Panc1 (cell line): ENCODE measurements around the gene CHID1. TPM values are rescaled to one million over a fixed set of nuclear protein-coding genes. Genes with fewer than 3 reads are reported as not detected.

ENCODE experiments used
- ATAC-seq: fragments of 200-7000 bp; cut with Tn5 transposase; 2 replicates; pipeline ENCODE4 v1.9.1; 2020; ENCODE audit warnings: mild to moderate bottlenecking, moderate library complexity
- BruUV-seq: library from RNA; stranded (reverse); fragments of 400-500 nt; replicated peaks from 2 replicates; lab custom pipeline; 2021; lab: Mats Ljungman, UMichigan
- CTCF ChIA-PET: fragments of 300-600 bp; sonication (Branson Sonifier 250); formaldehyde crosslinking; loops from one replicate; lab custom pipeline; 2022; ENCODE audit warnings: antibody characterized with exemption; lab: Charles Lee
- POLR2A ChIA-PET: fragments of 300-600 bp; sonication (Branson Sonifier 250); formaldehyde crosslinking; loops from one replicate; lab custom pipeline; 2022; ENCODE audit warnings: antibody characterized with exemption; lab: Charles Lee
- DNase-seq: peaks from one replicate; pipeline ENCODE4 v3.0.0-alpha.2; 2010; ENCODE audit warnings: low read depth, low spot score
- H3K27ac ChIP-seq: 2 replicates; pipeline ENCODE4 v1.5.1; 2011; ENCODE audit warnings: mild to moderate bottlenecking, low read length, inconsistent platforms
- H3K27me3 ChIP-seq: fragments of 200-500 bp; sonication (Bioruptor generic); 2 replicates; pipeline ENCODE4 v1.6.0; 2014; ENCODE audit warnings: low read length, inconsistent platforms; ENCODE audit not compliant: control insufficient read depth, insufficient read depth
- H3K36me3 ChIP-seq: fragments of 200-500 bp; sonication (Bioruptor generic); 2 replicates; pipeline ENCODE4 v1.5.1; 2014; ENCODE audit warnings: inconsistent platforms, mild to moderate bottlenecking, low read length, moderate library complexity; ENCODE audit not compliant: control insufficient read depth, insufficient read depth
- H3K4me1 ChIP-seq: 2 replicates; pipeline ENCODE4 v1.5.1; 2011; ENCODE audit warnings: inconsistent platforms, mild to moderate bottlenecking, low read length, moderate library complexity; ENCODE audit not compliant: control insufficient read depth, insufficient read depth
- H3K4me3 ChIP-seq, 2 experiments: 2 replicates each; pipeline ENCODE4 v1.5.1; 2011 to 2012; ENCODE audit warnings: low read depth in 2 of 2, low read length in 2 of 2, mild to moderate bottlenecking in 2 of 2, inconsistent platforms in 1 of 2, moderate library complexity in 1 of 2
- H3K9me3 ChIP-seq: fragments of 200-500 bp; sonication (Bioruptor generic); 2 replicates; pipeline ENCODE4 v1.5.1; 2014; ENCODE audit warnings: low read depth, mild to moderate bottlenecking, inconsistent platforms, low read length, moderate library complexity; ENCODE audit not compliant: control insufficient read depth, insufficient read depth
- POLR2AphosphoS5 ChIP-seq: IDR thresholded peaks from 2 replicates; pipeline ENCODE4 v1.6.1; 2012; ENCODE audit warnings: mild to moderate bottlenecking, low read depth, low read length, moderate library complexity
- SIN3A ChIP-seq: IDR thresholded peaks from 2 replicates; pipeline ENCODE4 v1.6.1; 2012; ENCODE audit warnings: low read depth, mild to moderate bottlenecking, low read length, moderate library complexity, borderline replicate concordance; ENCODE audit not compliant: insufficient read depth
- TCF7L2 ChIP-seq: IDR thresholded peaks from 2 replicates; pipeline ENCODE4 v1.6.1; 2011; ENCODE audit warnings: mild to moderate bottlenecking, low read depth, low read length, inconsistent platforms
- in situ Hi-C: cut with HindIII; loops from 2 replicates; pipeline ENCODE4 v1.10.0; 2016; ENCODE audit warnings: low sequenced_read_pairs, low pct_unique_long_range_greater_than_20kb
- intact Hi-C: fragments of 100-400 bp; cut with micrococcal nuclease; formaldehyde crosslinking; loops from one replicate; pipeline ENCODE4 v1.10.0; 2022; ENCODE audit not compliant: unreplicated experiment
- total RNA-seq: library from RNA; stranded (reverse); gene quantifications from one replicate; pipeline ENCODE4 v1.2.1, GENCODE V29; 2021; ENCODE audit not compliant: unreplicated experiment
- TF ChIP-seq, protein P1 (sequence below): fragments of 450-650 bp; IDR thresholded peaks from 2 replicates; pipeline ENCODE4 v1.5.1; 2017; ENCODE audit warnings: mild to moderate bottlenecking
- TF ChIP-seq, protein P2 (sequence below), 2 experiments: IDR thresholded peaks; 2 replicates each; pipeline ENCODE4 v1.6.1; 2011 to 2012; ENCODE audit warnings: low read depth in 2 of 2, control low read depth in 1 of 2, low read length in 1 of 2, mild to moderate bottlenecking in 1 of 2, moderate library complexity in 1 of 2; ENCODE audit not compliant: insufficient read depth in 1 of 2

Gene CHID1
- total RNA-seq, 1 experiment from 2014 or later: 224 TPM

- in situ Hi-C loops: no loop called here
- BruUV-seq: no TSS peak
- no peaks in the 10 kb centered on the region for H3K36me3 ChIP-seq
- ATAC-seq: no peak
- H3K4me3 ChIP-seq: no peak overlapping the region
- H3K9me3 ChIP-seq: no peaks in the 10 kb centered on the region
- no peaks in the 10 kb centered on the region for H3K27me3 ChIP-seq
- ChIA-PET POLR2A (interaction anchor here (0.9 kb wide), 1 partner anchor 209 kb away, joined by 4 read pairs; no protein-coding TSS in a partner anchor), CTCF (no interaction called here)
- DNase-seq: no peak
- H3K4me1 ChIP-seq: peaks cover 19% of the 10 kb centered on the region
- TF ChIP-seq, protein P1, sequence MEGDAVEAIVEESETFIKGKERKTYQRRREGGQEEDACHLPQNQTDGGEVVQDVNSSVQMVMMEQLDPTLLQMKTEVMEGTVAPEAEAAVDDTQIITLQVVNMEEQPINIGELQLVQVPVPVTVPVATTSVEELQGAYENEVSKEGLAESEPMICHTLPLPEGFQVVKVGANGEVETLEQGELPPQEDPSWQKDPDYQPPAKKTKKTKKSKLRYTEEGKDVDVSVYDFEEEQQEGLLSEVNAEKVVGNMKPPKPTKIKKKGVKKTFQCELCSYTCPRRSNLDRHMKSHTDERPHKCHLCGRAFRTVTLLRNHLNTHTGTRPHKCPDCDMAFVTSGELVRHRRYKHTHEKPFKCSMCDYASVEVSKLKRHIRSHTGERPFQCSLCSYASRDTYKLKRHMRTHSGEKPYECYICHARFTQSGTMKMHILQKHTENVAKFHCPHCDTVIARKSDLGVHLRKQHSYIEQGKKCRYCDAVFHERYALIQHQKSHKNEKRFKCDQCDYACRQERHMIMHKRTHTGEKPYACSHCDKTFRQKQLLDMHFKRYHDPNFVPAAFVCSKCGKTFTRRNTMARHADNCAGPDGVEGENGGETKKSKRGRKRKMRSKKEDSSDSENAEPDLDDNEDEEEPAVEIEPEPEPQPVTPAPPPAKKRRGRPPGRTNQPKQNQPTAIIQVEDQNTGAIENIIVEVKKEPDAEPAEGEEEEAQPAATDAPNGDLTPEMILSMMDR: no peak
- TF ChIP-seq POLR2AphosphoS5 (no peak), TCF7L2 (no peak), SIN3A (no peak)
- TF ChIP-seq, protein P2, sequence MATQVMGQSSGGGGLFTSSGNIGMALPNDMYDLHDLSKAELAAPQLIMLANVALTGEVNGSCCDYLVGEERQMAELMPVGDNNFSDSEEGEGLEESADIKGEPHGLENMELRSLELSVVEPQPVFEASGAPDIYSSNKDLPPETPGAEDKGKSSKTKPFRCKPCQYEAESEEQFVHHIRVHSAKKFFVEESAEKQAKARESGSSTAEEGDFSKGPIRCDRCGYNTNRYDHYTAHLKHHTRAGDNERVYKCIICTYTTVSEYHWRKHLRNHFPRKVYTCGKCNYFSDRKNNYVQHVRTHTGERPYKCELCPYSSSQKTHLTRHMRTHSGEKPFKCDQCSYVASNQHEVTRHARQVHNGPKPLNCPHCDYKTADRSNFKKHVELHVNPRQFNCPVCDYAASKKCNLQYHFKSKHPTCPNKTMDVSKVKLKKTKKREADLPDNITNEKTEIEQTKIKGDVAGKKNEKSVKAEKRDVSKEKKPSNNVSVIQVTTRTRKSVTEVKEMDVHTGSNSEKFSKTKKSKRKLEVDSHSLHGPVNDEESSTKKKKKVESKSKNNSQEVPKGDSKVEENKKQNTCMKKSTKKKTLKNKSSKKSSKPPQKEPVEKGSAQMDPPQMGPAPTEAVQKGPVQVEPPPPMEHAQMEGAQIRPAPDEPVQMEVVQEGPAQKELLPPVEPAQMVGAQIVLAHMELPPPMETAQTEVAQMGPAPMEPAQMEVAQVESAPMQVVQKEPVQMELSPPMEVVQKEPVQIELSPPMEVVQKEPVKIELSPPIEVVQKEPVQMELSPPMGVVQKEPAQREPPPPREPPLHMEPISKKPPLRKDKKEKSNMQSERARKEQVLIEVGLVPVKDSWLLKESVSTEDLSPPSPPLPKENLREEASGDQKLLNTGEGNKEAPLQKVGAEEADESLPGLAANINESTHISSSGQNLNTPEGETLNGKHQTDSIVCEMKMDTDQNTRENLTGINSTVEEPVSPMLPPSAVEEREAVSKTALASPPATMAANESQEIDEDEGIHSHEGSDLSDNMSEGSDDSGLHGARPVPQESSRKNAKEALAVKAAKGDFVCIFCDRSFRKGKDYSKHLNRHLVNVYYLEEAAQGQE (IDR thresholded peaks at IDR 0.05; ENCODE audit: insufficient read depth in 1 of 2, low read depth in 2 of 2, low read length in 1 of 2): no peak
- intact Hi-C loops: no loop called here
- no peak overlapping the region for H3K27ac ChIP-seq
Measured at GRCh38 chr11:890794-891540, 19.6 kb downstream of the CHID1 start.

GRCh38 chr11:889687-890475 is 20.7 kb downstream of the CHID1 start:
- Histone ChIP-seq H3K27me3 (no peaks in the 10 kb centered on the region), H3K27ac (no peak overlapping the region), H3K4me3 (no peak overlapping the region), H3K9me3 (no peaks in the 10 kb centered on the region), H3K4me1 (peaks cover 19% of the 10 kb centered on the region), H3K36me3 (no peaks in the 10 kb centered on the region)
- TF ChIP-seq SIN3A: no peak
- TF ChIP-seq, protein P1: no peak
- no peak for TF ChIP-seq TCF7L2
- TF ChIP-seq, protein P2 (IDR thresholded peaks at IDR 0.05; ENCODE audit: insufficient read depth in 1 of 2, low read depth in 2 of 2, low read length in 1 of 2): no peak
- ATAC-seq: no peak
- ChIA-PET POLR2A (no interaction called here), CTCF (interaction anchor here (0.7 to 1.1 kb wide), 3 partner anchors 18 to 39 kb away, joined by 3 to 12 read pairs (median 3); partner anchors contain the start of gene AP2A2)
- BruUV-seq: no TSS peak
- in situ Hi-C loops (no loop called here), intact Hi-C loops (no loop called here)
- no peak for DNase-seq
